HEK293 (cell line): ENCODE results near the gene CADPS2.
"Not testable (repeated sequence)": the region's sequence is repeated elsewhere in the genome, so short reads cannot be mapped to it uniquely, and the experiment has no call there.

Experiments used
- EGR2 ChIP-seq: fragments of 450-650 bp; formaldehyde crosslinking; IDR thresholded peaks from 2 replicates; pipeline ENCODE4 v1.5.1; 2016; ENCODE audit warnings: low read depth, missing biosample characterization, missing genetic modification characterization
- INSM2 ChIP-seq: fragments of 450-650 bp; formaldehyde crosslinking; IDR thresholded peaks from 2 replicates; pipeline ENCODE4 v1.5.1; 2016; ENCODE audit warnings: missing biosample characterization, missing genetic modification characterization
- TCF7L2 ChIP-seq: IDR thresholded peaks from 2 replicates; pipeline ENCODE4 v1.6.1; 2011; ENCODE audit warnings: low read depth, mild to moderate bottlenecking, inconsistent platforms, low read length, moderate library complexity, borderline replicate concordance
- ZNF121 ChIP-seq: fragments of 450-650 bp; formaldehyde crosslinking; IDR thresholded peaks from 2 replicates; pipeline ENCODE4 v1.5.1; 2016; ENCODE audit warnings: missing biosample characterization, missing genetic modification characterization
- ZNF133 ChIP-seq: fragments of 450-650 bp; formaldehyde crosslinking; IDR thresholded peaks from 2 replicates; pipeline ENCODE4 v1.5.1; 2016; ENCODE audit warnings: missing biosample characterization, missing genetic modification characterization
- ZNF416 ChIP-seq: fragments of 450-650 bp; formaldehyde crosslinking; IDR thresholded peaks from 2 replicates; pipeline ENCODE4 v1.5.1; 2016; ENCODE audit warnings: missing biosample characterization, missing genetic modification characterization
- ZNF549 ChIP-seq: fragments of 450-650 bp; IDR thresholded peaks from 2 replicates; pipeline ENCODE4 v1.5.1; 2018; ENCODE audit warnings: missing biosample characterization, missing genetic modification characterization, mild to moderate bottlenecking, inconsistent platforms, moderate library complexity
- ZNF777 ChIP-seq: fragments of 450-650 bp; formaldehyde crosslinking; IDR thresholded peaks from 2 replicates; pipeline ENCODE4 v1.5.1; 2017; ENCODE audit warnings: missing biosample characterization, missing genetic modification characterization, borderline replicate concordance
- ZNF785 ChIP-seq: fragments of 450-650 bp; formaldehyde crosslinking; IDR thresholded peaks from 2 replicates; pipeline ENCODE4 v1.5.1; 2016; ENCODE audit warnings: missing biosample characterization, missing genetic modification characterization
- TF ChIP-seq, protein P1 (sequence below): fragments of 450-650 bp; formaldehyde crosslinking; IDR thresholded peaks from 2 replicates; pipeline ENCODE4 v1.5.1; 2016; ENCODE audit warnings: missing biosample characterization, missing genetic modification characterization
- TF ChIP-seq, protein P2 (sequence below): fragments of 450-650 bp; IDR thresholded peaks from 2 replicates; pipeline ENCODE4 v1.5.1; 2018; ENCODE audit warnings: missing biosample characterization, missing genetic modification characterization

DNA sequence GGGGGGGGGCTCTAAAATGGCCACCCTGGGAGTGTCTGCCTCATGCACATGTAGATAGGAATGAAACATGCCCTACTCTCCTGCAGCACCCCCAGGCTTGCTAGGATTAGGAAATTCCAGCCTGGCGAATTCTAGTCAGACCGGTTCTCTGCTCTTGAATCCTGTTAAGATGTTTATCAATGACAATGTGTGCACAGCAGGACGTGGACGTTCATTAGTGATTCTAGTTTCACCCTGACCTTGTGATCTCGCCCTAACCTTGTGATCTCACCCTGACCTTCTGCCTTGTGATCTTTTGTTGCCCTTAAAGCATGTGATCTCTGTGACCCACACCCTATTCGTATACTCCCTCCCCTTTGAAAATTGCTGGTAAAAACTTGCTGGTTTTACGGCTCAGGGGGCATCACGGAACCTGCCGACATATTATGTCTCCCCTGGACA, 207.0 kb downstream of the CADPS2 start:
- TF ChIP-seq ZNF785; EGR2 (tag by site-specific recombination); INSM2; TCF7L2; ZNF549 (tag by site-specific recombination); ZNF133 (tag by site-specific recombination); ZNF121 (tag by site-specific recombination); ZNF416; ZNF777 (tag by site-specific recombination): not testable (repeated sequence)
- TF ChIP-seq, protein P1, sequence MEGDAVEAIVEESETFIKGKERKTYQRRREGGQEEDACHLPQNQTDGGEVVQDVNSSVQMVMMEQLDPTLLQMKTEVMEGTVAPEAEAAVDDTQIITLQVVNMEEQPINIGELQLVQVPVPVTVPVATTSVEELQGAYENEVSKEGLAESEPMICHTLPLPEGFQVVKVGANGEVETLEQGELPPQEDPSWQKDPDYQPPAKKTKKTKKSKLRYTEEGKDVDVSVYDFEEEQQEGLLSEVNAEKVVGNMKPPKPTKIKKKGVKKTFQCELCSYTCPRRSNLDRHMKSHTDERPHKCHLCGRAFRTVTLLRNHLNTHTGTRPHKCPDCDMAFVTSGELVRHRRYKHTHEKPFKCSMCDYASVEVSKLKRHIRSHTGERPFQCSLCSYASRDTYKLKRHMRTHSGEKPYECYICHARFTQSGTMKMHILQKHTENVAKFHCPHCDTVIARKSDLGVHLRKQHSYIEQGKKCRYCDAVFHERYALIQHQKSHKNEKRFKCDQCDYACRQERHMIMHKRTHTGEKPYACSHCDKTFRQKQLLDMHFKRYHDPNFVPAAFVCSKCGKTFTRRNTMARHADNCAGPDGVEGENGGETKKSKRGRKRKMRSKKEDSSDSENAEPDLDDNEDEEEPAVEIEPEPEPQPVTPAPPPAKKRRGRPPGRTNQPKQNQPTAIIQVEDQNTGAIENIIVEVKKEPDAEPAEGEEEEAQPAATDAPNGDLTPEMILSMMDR (tag by site-specific recombination) = not testable (repeated sequence)
- TF ChIP-seq, protein P2, sequence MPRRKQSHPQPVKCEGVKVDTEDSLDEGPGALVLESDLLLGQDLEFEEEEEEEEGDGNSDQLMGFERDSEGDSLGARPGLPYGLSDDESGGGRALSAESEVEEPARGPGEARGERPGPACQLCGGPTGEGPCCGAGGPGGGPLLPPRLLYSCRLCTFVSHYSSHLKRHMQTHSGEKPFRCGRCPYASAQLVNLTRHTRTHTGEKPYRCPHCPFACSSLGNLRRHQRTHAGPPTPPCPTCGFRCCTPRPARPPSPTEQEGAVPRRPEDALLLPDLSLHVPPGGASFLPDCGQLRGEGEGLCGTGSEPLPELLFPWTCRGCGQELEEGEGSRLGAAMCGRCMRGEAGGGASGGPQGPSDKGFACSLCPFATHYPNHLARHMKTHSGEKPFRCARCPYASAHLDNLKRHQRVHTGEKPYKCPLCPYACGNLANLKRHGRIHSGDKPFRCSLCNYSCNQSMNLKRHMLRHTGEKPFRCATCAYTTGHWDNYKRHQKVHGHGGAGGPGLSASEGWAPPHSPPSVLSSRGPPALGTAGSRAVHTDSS (tag by site-specific recombination) = not testable (repeated sequence)
